Measurements from ENCODE around the gene FBXL14. TPM values are rescaled to one million over a fixed set of nuclear protein-coding genes. Genes with fewer than 3 reads are reported as not detected.

The FBXL14 gene
- total RNA-seq, 1 experiment from 2014 or later, result 19.3 TPM

DNA sequence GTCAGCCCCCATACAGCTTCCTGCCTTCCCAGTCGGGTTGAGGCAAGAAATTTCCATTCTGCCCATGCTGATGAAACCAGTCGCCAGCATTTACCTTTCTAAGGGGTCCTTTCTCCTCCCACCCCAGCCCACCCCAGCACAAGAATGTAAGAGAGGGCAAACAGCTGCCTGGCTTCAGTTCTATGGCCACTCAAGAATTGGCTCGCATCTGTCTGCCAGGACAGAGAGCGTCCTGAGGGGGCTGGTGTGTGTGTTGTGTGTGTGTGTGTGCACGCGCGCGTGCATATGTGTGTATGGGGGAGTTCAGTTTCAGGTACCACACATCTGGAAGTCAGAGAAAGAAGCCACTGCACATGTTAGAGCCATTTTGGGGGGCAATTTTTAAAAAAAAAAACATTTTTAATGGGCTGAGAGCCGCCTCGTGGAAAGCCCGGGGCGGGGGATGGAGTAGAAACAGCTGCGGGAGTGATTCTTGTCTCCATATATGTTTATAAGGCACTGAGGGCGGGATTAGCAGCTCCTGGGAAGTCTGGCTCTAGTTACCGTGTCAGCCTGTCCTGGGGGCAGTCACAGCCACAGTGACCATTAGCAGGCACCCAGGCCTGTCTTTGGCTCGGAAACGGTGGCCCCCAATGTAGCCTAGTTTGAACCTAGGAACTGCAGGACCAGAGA lies 34.4 kb upstream of the FBXL14 start, which contains the start of gene WNT5B:
Gene WNT5B (plus strand): TSS at position 566 of the 672 bp plus-strand sequence. CDS start 2,124 bp downstream, outside the sequence.
- Histone ChIP-seq H3K36me3 (ENCODE audit: insufficient read depth, low read length, poor library complexity, severe bottlenecking) (no peaks in the 10 kb centered on the region), H3K27ac (ENCODE audit: low read depth, low read length, poor library complexity, severe bottlenecking) (no peak within 1 kb of the TSS), H3K9me3 (ENCODE audit: low read depth, low read length, poor library complexity, severe bottlenecking) (no peaks in the 10 kb centered on the region), H3K4me1 (ENCODE audit: insufficient read depth, low read length, poor library complexity, severe bottlenecking) (peaks cover 6% of the 10 kb centered on the region), H3K27me3 (replicated peaks; ENCODE audit: insufficient read depth, low read depth, low read length, poor library complexity) (no peaks in the 10 kb centered on the region), H3K4me3 (ENCODE audit: low read depth, low read length, poor library complexity, severe bottlenecking) (peak within 1 kb of the TSS; percentile 56)
- CTCF ChIA-PET, result interaction anchor here (1.1 kb wide), 1 partner anchor 24 kb away, joined by 5 read pairs; no protein-coding TSS in a partner anchor
- POLR2A ChIA-PET (ENCODE audit: low non-redundant PET), result no interaction called here
- intact Hi-C loops (cut with micrococcal nuclease; ENCODE audit: unreplicated experiment), result no loop called here
- TF ChIP-seq, protein P1, sequence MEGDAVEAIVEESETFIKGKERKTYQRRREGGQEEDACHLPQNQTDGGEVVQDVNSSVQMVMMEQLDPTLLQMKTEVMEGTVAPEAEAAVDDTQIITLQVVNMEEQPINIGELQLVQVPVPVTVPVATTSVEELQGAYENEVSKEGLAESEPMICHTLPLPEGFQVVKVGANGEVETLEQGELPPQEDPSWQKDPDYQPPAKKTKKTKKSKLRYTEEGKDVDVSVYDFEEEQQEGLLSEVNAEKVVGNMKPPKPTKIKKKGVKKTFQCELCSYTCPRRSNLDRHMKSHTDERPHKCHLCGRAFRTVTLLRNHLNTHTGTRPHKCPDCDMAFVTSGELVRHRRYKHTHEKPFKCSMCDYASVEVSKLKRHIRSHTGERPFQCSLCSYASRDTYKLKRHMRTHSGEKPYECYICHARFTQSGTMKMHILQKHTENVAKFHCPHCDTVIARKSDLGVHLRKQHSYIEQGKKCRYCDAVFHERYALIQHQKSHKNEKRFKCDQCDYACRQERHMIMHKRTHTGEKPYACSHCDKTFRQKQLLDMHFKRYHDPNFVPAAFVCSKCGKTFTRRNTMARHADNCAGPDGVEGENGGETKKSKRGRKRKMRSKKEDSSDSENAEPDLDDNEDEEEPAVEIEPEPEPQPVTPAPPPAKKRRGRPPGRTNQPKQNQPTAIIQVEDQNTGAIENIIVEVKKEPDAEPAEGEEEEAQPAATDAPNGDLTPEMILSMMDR (conservative IDR thresholded peaks at IDR 0.05; ENCODE audit: low read depth, low read length), result no peak
- no peak for TF ChIP-seq EZH2 (IDR thresholded peaks at IDR 0.05; ENCODE audit: borderline replicate concordance, low read depth, low read length, poor library complexity, severe bottlenecking)
- BruUV-seq (replicated peaks), result no TSS peak
- no peak for DNase-seq (ENCODE audit: low spot score)

DNA sequence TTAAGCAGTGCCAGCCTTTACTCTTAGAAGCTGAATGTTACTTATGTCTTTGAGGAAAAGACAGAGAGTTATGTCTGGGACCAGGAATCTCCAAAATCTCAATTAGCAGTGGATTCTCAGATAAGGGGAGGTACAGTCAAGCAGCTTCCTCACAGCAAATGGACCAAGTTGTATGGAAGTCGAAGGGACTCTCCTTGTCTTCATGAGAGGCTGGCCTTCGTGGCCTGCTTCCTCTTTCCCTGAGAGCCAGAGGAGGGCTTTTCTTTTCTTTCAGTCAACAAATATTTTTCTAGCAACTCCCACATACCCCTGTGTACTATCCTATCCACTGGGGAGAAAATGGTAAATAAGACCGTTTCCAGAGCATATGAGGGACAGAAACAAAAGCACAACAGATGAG lies 28.0 kb upstream of the FBXL14 start:
- TF ChIP-seq EZH2 (IDR thresholded peaks at IDR 0.05; ENCODE audit: borderline replicate concordance, low read depth, low read length, poor library complexity, severe bottlenecking), result no peak
- TF ChIP-seq, protein P1 (conservative IDR thresholded peaks at IDR 0.05; ENCODE audit: low read depth, low read length), result no peak
- no peaks in the 10 kb centered on the region for H3K9me3 ChIP-seq (ENCODE audit: low read depth, low read length, poor library complexity, severe bottlenecking)
- H3K27me3 ChIP-seq (replicated peaks; ENCODE audit: insufficient read depth, low read depth, low read length, poor library complexity), result no peaks in the 10 kb centered on the region
- BruUV-seq (replicated peaks), result no TSS peak
- CTCF ChIA-PET, result interaction anchor here (0.6 kb wide), 1 partner anchor 12 kb away, joined by 3 read pairs; no protein-coding TSS in a partner anchor
- intact Hi-C loops (cut with micrococcal nuclease; ENCODE audit: unreplicated experiment), result no loop called here
- H3K4me1 ChIP-seq (ENCODE audit: insufficient read depth, low read length, poor library complexity, severe bottlenecking), result peaks cover 12% of the 10 kb centered on the region
- H3K36me3 ChIP-seq (ENCODE audit: insufficient read depth, low read length, poor library complexity, severe bottlenecking), result no peaks in the 10 kb centered on the region
- H3K4me3 ChIP-seq (ENCODE audit: low read depth, low read length, poor library complexity, severe bottlenecking), result no peak overlapping the region
- H3K27ac ChIP-seq (ENCODE audit: low read depth, low read length, poor library complexity, severe bottlenecking), result no peak overlapping the region
- no peak for DNase-seq (ENCODE audit: low spot score)
- POLR2A ChIA-PET (ENCODE audit: low non-redundant PET), result no interaction called here

DNA sequence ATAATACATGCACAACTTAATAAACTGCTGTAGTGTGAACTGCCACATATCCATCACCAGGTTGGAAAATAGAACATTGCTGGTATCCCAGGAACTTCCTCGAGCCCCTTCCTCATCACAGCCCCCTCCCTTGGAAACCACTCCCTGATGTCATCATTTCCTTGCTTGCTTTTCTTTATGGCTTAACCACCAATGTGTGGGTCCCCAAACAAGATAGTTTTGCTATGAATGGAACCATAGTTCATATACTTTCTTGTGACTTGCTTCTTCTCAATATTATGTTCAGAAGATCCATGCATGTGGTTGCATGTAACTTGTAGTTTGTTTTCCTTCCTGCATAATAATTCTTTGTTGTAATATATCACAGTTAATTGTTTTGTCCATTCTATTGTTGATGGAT lies 25.7 kb upstream of the FBXL14 start:
- Histone ChIP-seq H3K27me3 (replicated peaks; ENCODE audit: insufficient read depth, low read depth, low read length, poor library complexity) (no peaks in the 10 kb centered on the region), H3K9me3 (ENCODE audit: low read depth, low read length, poor library complexity, severe bottlenecking) (no peaks in the 10 kb centered on the region), H3K4me3 (ENCODE audit: low read depth, low read length, poor library complexity, severe bottlenecking) (no peak overlapping the region), H3K27ac (ENCODE audit: low read depth, low read length, poor library complexity, severe bottlenecking) (no peak overlapping the region), H3K36me3 (ENCODE audit: insufficient read depth, low read length, poor library complexity, severe bottlenecking) (no peaks in the 10 kb centered on the region), H3K4me1 (ENCODE audit: insufficient read depth, low read length, poor library complexity, severe bottlenecking) (peaks cover 12% of the 10 kb centered on the region)
- BruUV-seq (replicated peaks), result no TSS peak
- intact Hi-C loops (cut with micrococcal nuclease; ENCODE audit: unreplicated experiment), result no loop called here
- TF ChIP-seq, protein P1 (conservative IDR thresholded peaks at IDR 0.05; ENCODE audit: low read depth, low read length), result no peak
- no peak for TF ChIP-seq EZH2 (IDR thresholded peaks at IDR 0.05; ENCODE audit: borderline replicate concordance, low read depth, low read length, poor library complexity, severe bottlenecking)
- no peak for DNase-seq (ENCODE audit: low spot score)
- CTCF ChIA-PET, result no interaction called here
- POLR2A ChIA-PET (ENCODE audit: low non-redundant PET), result no interaction called here
